Dermis blood vessel endothelial cell (primary cell): Measurements from ENCODE around the gene TMEM254. TPM values are rescaled to one million over a fixed set of nuclear protein-coding genes. Genes with fewer than 3 reads are reported as not detected.
"Not testable (repeated sequence)": the region's sequence is repeated elsewhere in the genome, so short reads cannot be mapped to it uniquely, and the experiment has no call there.

ENCODE experiments used
- DNase-seq: peaks from one replicate; pipeline ENCODE4 v3.0.0; 2010
- total RNA-seq: library from RNA; depleted of rRNA; stranded (reverse); fragments of >200 nt; gene quantifications from 2 replicates; pipeline ENCODE4 v1.2.3, GENCODE V29; 2014

Gene TMEM254, protein sequence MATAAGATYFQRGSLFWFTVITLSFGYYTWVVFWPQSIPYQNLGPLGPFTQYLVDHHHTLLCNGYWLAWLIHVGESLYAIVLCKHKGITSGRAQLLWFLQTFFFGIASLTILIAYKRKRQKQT
- total RNA-seq: 4.9 and 7.3 TPM in 2 replicates

DNA sequence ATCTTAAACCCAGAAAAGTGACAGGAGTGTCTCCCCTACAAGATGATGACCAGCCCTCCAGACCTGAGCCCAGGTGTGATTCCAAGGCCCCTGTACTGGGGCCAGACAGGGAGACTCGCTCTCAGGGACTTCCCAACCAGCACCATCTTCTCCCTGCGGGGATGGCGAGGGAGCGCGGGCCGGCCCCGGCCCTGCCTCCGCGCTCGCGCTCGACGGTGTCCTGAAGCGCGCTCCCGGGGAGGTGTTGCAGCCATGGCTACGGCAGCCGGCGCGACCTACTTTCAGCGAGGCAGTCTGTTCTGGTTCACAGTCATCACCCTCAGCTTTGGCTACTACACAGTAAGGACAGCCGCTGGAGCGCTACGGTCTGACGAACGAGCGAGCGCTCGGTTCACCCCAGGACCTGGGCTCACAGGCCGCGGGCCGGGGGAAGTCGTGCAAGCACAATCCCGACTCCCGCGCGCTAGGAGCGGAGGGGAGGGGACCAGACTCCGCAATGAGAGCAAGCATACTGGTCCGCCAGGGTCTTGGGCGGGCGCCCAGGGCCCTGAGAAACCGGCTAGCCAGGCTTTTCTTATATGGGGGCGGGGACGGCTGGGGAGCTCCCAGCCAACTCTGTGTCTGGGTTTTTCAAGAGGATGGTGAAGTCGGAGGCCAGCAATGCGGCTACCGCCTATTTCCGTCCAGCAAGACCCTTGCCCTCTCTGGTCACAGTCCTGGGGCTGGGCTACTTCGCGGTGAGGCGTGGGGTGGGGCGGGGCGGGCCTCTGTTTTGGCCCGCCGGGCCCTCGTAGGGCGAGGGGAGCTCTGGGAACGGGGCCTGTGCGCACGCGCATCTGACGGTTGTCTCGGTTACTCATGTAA, at the start of gene TMEM254:
TMEM254 (plus strand) TSS at position 218 of the 864 bp plus-strand sequence; CDS start at position 253, 35 bp downstream.
- DNase-seq: peak; percentile 90

DNA sequence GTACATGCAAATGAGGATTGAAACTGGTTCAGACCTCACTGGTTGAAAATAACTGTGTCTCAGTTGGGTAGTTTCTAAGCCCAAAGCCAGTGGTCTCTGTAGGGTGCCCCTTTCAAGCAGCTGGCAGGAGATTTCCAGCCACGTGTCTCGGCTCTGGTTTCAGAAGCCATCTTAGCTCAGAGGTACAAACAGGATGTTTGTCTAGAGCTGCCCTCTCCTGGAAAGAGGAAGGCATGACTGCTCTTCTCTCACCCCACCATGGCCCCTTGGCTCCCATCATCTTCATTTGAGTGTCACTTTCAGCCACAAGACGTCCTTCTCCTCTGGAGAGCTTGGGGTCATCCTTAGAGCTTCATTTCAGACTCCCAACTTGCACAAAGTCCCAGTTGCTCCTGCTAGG, 49.3 kb upstream of the TMEM254 start:
- peak; percentile 8 for DNase-seq

DNA sequence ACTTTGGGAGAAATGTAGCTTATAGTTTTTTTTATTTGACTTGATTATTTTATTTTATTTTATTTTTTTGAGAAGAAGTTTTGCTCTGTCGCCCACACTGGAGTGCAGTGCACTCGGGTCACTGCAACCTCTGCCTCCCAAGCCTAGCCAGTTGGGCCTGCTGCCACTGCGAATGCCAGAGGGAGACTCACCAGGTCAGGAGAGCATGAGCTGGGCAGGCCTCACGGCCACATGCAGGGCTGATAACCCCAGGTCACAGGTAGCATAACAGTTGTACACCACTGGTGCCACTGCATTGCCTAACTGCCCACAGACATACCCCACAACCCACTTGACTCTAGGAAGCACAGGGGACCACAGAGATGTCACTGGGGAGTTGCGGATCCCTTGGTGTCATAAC, 48.6 kb upstream of the TMEM254 start:
- not testable (repeated sequence) for DNase-seq

DNA sequence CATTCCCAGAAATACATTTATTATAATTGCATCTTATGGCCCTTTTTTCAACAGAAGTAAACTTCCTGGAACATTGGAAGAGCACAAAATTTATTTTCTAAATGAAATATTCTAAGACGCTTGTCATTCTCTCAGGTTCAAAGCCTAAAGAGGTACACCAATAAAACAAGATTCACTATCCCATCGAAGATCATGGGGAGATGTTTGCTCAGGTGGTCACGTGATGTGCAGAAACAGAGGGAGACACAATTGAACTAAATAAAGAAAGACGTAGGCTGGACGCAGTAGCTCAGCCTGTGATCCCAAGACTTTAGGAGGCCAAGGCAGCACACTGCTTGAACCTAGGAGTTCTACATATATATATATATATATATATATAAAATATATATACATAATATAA, 46.0 kb upstream of the TMEM254 start:
- no peak for DNase-seq

DNA sequence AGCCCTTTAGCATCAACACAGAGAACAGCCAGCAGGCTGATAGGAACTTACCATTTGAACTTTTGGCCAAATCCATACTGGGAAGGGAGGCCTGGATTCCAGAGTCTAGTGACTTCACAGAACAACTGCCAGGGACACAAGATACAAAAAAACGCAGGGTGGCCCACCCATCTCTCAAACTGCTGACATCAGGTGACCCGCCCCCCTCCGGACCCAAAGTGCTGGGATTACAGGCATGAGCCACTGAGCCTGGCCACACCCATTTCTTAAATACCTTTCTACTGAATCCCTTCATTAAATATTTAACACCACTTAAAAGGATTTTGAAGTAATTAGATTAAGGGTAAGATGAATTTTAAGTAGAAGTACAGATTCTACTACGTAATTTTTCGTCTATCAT, 43.7 kb upstream of the TMEM254 start:
- DNase-seq: not testable (repeated sequence)

DNA sequence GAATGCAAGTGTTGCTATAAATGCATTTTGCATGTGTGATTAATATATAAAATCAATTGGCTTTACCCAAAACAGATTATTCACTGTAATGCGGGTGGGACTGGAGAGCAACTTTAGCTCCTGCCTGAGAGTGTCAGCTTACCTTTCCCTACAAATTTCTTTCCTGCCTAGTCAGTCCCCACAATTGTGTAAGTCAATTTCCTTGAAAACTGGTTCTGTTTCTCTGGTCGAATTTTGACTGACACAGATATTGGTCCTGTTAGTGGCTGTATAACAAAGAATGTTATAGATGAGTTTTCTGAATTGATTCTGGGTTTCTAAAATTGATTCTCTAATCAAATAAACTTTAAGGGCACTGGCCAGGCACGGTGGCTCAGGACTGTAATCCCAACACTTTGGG, 43.0 kb upstream of the TMEM254 start:
- not testable (repeated sequence) for DNase-seq

DNA sequence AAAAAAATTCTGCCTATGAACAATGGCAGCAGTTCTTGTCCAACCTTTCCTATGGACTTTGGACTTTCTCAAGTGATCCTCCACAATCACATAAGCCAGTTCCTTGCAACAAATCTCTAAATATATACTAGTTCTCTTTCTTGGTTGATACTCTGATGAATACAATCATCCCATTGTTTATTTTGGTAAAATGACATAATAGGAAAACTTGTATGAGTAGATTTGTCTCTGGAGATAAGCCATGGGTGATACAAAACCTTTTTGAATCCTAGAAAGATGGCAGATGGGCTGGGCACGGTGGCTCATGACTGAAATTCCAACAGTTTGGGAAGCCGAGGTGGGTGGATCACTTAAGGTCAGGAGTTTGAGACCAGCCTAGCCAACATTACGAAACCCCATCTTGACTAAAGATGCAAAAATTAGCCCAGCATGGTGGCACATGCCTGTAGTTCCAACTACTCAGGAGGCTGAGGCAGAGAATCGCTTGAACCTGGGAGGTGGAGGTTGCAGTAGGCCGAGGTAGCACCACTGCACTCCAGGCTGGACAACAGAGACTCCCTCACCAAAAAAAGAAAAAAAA, 41.5 kb upstream of the TMEM254 start:
- not testable (repeated sequence) for DNase-seq

DNA sequence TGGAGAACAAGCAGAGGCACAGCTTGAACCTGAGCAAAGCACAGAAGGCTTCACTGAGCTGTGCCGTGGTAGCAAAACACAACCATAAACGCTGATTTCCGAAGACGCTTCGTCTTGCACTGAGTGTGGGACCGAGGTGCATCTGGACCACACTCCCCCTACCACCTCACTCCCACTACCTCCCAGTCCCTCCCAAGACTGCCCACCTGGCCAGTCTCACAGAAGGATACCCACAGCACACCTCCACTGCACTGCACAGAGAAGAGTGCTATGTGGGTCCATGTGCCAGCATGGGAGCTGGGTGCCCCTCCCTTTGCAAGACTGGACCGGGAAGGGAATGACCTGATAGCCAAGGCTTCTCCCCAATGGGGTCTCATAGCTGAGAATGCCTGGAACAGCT, 40.2 kb upstream of the TMEM254 start:
- DNase-seq: not testable (repeated sequence)

DNA sequence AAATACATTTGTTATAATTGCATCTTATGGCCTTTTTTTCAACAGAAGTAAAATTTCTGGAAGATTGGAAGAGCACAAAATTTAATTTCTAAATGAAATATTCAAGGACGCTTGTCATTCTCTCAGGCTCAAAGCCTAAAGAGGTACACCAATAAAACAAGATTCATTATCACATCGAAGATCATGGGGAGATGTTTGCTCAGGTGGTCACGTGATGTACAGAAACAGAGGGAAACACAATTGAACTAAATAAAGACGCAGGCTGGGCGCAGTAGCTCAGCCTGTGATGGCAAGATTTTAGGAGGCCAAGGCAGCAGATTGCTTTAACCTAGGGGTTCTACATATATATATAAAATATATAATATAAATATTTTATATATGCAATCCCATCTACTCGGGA, 37.3 kb upstream of the TMEM254 start:
- no peak for DNase-seq

DNA sequence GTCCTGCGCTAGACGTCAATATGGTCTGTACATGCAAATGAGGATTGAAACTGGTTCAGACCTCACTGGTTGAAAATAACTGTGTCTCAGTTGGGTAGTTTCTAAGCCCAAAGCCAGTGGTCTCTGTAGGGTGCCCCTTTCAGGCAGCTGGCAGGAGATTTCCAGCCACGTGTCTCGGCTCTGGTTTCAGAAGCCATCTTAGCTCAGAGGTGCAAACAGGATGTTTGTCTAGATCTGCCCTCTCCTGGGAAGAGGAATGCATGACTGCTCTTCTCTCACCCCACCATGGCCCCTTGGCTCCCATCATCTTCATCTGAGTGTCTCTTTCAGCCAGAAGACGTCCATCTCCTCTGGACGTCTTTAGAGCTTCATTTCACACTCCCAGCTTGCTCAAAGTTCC, 33.5 kb upstream of the TMEM254 start:
- DNase-seq: not testable (repeated sequence)

DNA sequence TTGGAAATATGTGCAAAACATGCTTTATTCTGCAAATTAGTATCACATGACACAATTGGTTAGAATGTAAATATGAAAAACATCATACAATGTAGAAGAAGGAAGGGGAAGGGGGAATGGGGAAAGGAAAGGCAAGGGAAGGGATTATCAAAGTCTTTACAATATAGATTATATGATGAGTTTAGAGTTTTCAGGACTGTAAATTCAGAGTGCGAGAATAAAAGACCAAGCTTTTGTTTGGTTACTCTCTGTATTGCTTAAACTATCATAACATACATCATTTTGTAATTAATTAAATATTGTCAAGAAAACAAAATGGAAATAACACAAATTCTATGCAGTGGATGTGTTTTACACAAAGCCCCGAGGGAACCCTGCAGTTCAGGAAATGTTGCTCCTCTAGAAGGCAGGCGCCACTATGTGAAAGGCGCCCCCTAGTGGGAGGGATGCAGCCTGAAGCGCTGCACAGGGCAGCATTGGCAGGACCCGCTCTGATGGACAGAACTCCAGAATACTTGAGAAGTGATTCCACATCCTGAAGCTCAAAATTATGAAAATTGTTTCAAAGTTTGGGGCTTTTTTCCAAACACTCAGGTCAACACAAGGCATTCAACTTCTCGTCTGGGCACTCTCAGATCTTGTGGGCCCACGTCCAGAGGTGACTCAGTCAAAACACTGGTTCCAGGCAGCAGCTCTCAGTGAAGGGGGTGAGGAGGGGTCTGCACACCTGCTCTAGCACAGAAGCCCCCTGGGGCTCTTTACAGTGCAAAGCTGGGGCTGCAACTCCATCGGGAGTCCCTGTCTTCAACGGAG, 31.6 kb upstream of the TMEM254 start:
- peak; percentile 82 for DNase-seq

DNA sequence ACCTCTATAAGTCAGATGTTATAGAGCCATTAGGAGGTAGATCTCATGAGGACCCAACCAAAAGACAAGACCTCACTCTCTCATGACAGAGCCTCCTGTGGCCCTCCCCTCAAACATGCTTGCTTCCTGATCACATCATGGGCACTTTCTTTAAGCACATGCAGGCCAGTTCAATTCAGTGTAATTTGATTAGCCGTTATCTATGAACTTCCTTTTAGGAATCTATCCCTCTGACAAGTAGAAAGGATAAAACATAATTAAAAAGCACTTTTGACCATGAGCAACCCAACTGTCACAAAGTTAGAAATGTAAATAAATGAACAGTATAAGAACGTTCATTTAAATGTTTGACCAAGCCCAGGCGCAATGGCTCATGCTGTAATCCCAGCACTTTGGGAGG, 27.7 kb upstream of the TMEM254 start:
- DNase-seq: no peak

DNA sequence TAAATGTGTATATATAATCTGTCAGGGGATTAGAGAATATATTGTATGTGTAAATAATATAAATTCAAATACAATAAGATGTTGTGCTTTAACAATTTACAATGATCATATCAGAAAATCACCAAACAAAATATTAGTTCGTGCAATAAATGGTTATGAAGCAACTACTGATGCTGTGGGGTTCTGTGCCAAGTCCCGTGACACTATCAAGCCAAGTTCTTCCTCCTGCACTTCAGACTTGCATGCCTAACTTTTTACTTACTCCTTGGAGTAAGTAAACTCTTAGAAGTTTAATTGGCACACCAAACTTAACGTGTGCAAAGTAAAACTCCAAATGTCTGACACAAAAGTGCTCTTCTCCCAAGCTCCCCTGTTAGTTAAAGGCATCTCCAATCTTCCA, 26.5 kb upstream of the TMEM254 start:
- no peak for DNase-seq

DNA sequence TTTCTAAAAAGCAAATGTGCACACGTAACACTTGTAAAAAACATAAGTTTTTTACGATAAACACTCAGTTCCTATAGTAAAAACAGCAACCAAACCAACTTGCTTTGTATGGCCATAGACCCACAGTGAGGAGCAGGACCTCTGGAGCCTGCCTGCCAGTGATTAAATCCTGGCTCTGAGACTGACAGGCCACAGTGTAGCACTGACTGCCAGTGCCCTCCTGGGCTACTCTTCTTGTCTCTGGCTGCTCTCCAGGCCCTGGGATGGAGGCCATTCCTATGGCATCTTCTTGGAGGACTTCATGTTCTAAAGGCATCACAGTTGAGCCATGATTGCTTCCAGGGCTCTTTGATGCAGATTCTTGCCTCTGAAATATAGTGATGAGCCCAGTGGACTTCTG, 22.7 kb upstream of the TMEM254 start:
- DNase-seq: no peak

DNA sequence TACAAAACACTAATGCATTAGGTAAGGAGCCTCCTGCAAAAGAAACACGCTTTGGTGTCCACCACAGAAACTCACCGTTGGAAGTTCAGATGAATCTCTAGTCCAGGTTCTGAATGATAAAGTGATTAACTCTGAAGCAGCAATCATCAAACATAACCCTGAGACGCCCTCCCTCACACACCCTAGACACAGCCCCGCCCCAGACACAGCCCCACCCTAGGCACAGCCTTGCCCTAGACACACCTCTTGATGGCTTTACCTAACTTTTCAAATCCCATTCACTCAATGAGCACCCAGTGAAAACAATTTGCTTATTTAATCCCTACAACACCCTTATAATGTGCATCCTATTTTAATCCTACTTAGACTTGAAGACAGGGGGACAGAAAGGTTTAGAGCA, 21.3 kb upstream of the TMEM254 start:
- no peak for DNase-seq

DNA sequence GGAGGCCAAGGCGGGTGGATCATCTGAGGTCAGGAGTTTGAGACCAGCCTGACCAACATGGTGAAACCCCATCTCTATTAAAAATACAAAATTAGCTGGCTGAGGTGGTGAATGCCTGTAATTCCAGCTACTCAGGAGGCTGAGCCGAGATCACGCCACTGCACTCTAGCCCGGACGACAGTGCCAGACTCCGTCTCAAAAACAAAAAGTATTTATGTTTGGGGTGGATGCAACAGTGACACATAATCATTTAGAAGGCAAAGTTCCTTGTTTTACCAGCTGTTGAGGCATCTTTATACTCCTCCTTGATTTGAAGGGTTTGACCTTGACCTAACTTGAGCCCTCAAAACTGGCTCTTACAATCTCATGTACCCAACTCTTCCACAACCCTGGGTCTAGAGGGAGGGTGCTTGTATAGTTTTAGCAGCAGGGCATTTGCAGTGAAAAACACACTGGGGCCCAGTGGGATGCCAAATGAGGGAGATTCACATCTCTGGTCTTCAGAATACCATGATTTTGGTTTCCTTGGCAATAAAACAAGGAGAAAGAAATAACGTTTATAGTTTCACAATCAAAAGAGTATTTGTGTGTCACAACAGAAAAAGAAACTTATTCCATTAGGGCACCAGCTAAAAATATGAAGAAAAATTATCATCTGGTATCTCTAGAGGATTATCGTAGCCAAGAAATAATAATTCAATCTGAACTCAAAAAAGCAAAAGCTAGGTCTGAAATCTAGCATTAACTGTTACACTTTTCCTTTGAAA, 14.2 kb upstream of the TMEM254 start:
- no peak for DNase-seq

DNA sequence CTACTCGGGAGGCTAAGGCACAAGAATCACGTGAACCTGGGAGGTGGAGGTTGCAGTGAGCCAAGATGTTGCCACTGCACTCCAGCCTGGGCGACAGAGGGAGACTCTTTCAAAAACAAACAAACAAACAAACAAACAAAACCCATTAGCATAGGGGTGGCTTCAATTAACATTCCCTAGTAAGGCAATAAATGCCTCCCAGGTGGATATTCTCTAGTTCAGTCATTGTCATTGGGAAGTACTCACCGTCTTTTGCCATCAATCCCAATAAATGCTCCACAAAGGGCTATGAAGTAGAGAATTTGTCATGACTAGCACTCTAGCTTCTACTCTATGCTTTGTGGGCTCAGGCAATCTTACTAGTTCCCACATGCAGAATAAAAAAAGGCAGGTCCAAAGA, 11.7 kb upstream of the TMEM254 start:
- DNase-seq: no peak

DNA sequence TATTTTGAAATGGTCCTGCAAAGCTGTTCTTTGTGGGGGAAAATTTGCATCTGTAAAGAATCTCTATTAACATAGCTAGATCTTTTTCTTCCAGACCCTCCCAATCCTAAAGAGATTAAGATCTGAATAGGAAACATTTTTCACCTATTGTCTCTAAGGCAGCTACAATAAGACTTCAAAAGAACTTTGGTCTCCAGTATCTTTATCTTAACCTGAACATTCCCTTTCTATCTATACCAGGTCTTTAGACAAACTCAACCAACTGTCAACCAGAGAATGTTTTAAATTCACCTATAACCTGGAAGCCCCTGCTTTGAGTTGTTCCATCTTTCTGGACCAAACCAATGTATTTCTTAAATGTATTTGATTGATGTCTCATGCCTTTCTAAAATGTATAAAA, 10.6 kb upstream of the TMEM254 start:
- not testable (repeated sequence) for DNase-seq

DNA sequence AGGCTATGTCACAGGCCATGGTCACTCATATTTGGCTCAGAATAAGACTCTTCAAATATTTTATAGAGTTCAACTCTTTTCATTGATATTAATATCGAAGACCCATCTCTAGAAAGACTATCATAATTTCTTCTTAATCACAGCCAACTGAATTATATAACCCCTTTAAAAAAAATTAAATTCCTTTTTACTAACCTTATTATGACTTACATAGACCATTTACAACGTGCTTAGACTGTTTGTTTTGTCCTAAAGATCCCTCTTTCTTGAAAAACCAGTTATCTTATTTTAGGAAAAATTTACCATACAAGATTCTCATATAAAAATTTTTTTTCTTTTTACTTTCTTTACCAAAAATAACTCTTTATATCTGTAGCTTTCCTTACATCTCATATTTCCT, 10.2 kb upstream of the TMEM254 start:
- no peak for DNase-seq

DNA sequence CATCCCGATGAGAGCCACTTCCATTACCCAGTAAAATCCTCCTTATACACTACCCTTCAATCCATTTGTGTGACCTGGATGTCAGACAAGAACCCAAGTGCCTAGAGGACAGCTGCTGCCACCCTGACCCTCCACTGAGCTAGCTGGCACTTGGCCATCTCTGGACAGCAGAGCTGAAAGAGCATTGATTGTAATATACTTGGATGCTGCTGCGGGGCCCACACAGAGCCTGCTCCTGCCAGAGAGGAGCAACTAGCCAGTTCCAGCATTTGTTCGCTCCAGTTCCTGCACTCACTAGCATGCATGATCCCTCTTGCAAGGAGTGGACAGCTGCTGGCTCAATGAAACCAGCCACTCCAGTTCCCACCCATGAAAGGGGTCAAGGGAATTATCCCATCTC, 8.4 kb upstream of the TMEM254 start:
- DNase-seq: no peak

DNA sequence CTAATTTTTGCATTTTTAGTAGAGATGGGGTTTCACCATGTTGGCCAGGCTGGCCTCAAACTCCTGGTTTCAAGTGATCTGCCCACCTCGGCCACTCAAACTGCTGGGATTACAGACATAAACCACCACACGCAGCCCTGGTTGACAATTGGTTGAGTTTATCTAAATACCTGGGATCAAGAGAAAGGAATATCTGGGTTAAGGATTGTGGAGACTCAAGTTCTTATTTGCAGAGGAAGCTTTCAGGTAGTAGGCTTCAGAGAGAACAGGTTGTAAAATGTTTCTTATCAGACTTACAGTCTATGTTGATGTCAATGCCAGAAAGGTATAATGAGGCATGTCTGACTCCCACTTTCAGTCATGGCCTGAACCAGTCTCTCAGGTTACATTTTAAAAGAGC, 5.9 kb upstream of the TMEM254 start:
- no peak for DNase-seq

DNA sequence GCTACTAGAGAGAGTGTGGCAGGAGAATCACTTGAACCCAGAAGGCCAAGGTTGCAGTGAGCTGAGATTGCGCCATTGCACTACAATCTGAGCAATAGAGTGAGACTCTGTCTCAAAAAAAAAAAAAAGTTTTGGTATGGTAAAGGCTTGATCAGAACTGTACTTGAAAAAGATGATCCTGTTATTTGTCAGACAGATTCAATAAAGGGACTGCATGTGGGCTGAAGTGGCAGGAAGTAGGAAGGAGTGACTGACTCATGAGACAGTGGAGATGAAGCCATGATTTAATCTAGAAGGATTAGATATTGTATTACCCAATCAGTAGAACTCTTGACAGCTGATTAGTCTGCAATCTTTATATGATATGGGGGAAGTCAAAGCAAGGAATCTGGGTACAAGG, 2.7 kb upstream of the TMEM254 start:
- no peak for DNase-seq
